ENCODE data around the gene ISOC2.

DNA sequence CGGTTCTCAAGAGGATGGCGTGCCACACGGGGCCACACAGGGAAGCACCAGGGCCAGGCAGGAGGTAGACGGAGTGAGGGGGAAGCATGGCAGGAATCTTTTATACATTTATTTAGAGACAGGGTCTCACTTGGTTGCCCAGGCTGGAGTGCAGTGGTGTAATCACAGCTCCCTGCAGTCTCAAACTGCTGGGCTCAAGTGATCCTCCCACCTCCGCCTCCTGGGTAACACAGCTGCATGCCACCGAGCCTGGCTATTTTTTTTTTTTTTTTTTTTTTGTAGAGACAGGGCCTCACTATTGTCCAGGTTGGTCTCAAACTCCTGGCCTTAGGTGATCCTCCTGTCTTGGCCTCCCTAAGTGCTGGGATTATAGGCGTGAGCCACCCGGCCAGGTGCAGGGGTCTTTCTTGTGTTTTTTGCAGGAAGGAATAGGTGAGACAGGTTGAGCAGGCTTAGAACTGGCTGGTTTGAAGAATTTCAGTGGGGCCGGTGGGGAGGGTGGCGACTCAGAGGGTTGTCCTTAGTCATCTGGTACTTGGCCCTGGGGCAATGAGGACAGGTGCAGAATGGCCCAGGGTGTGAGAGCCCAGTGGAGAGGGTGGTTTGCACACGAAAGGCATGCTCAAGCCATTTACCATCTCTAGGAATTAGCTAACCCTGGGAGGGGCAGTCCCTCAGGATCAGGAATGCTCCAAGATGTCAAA, 34.4 kb upstream of the ISOC2 start:
- TF ChIP-seq, protein P1, sequence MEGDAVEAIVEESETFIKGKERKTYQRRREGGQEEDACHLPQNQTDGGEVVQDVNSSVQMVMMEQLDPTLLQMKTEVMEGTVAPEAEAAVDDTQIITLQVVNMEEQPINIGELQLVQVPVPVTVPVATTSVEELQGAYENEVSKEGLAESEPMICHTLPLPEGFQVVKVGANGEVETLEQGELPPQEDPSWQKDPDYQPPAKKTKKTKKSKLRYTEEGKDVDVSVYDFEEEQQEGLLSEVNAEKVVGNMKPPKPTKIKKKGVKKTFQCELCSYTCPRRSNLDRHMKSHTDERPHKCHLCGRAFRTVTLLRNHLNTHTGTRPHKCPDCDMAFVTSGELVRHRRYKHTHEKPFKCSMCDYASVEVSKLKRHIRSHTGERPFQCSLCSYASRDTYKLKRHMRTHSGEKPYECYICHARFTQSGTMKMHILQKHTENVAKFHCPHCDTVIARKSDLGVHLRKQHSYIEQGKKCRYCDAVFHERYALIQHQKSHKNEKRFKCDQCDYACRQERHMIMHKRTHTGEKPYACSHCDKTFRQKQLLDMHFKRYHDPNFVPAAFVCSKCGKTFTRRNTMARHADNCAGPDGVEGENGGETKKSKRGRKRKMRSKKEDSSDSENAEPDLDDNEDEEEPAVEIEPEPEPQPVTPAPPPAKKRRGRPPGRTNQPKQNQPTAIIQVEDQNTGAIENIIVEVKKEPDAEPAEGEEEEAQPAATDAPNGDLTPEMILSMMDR (IDR thresholded peaks at IDR 0.05; ENCODE audit: insufficient read depth, low read length, poor library complexity, severe bottlenecking) = no peak
- TF ChIP-seq EZH2phosphoT487 (conservative IDR thresholded peaks at IDR 0.05; ENCODE audit: low read length) = no peak

Data from SU-DHL-6 (cell line).